Measurements from ENCODE around the gene TMEM233.

DNA sequence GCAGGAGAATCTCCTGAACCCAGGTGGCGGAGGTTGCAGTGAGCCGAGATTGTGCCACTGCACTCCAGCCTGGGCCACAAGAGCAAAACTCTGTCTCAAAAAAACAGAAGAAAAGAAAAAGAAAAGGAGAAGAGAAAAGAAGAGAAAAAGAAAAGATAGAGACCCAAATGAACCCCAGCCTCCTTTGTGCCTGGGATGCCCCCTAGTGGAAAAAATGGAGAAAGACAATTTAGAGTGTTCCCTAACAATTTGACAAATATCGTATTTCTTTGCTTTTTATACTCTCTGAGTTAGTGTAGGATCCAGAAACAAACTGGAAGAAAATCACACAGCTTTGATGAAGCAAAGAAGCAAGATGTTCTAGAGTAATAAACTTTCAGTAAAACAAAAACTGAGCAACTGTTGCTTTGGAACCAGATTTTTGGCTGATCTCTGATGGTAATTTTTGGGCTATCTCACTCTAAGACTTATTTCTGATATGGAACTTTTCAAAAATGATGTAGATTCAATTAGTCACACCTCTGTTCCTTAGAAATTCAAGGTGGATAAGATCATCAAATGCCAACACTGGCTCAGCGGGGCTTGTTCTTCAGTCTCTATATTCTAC, 55.7 kb downstream of the TMEM233 start:
- TF ChIP-seq, protein P1, sequence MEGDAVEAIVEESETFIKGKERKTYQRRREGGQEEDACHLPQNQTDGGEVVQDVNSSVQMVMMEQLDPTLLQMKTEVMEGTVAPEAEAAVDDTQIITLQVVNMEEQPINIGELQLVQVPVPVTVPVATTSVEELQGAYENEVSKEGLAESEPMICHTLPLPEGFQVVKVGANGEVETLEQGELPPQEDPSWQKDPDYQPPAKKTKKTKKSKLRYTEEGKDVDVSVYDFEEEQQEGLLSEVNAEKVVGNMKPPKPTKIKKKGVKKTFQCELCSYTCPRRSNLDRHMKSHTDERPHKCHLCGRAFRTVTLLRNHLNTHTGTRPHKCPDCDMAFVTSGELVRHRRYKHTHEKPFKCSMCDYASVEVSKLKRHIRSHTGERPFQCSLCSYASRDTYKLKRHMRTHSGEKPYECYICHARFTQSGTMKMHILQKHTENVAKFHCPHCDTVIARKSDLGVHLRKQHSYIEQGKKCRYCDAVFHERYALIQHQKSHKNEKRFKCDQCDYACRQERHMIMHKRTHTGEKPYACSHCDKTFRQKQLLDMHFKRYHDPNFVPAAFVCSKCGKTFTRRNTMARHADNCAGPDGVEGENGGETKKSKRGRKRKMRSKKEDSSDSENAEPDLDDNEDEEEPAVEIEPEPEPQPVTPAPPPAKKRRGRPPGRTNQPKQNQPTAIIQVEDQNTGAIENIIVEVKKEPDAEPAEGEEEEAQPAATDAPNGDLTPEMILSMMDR (IDR thresholded peaks at IDR 0.05; ENCODE audit: borderline replicate concordance, extremely low read depth, low read length, poor library complexity, severe bottlenecking), result peak; percentile 77
- no peak for TF ChIP-seq EZH2 (IDR thresholded peaks at IDR 0.05; ENCODE audit: borderline replicate concordance, low read depth, low read length, severe bottlenecking)

Data from DND-41 (cell line).